BJ (cell line): Measurements from ENCODE around the gene SKAP1. TPM values are rescaled to one million over a fixed set of nuclear protein-coding genes. Genes with fewer than 3 reads are reported as not detected.

Source experiments
- CTCF ChIA-PET: fragments of 350-600 bp; formaldehyde crosslinking; extraction: SDS; loops from one replicate; lab custom pipeline; 2021; ENCODE audit warnings: antibody characterized with exemption, inconsistent platforms; lab: Yijun Ruan, JAX
- POLR2A ChIA-PET: fragments of 300-600 bp; sonication (Branson Sonifier 250); formaldehyde crosslinking; extraction: SDS; loops from one replicate; lab custom pipeline; 2021; ENCODE audit warnings: antibody characterized with exemption; lab: Charles Lee
- DNase-seq: peaks from one replicate; pipeline ENCODE4 v3.0.0-alpha.2; 2011; ENCODE audit warnings: low read depth
- H3K27me3 ChIP-seq: 2 replicates; pipeline ENCODE4 v1.6.0; 2011; ENCODE audit warnings: low read length; ENCODE audit not compliant: control insufficient read depth, insufficient read depth
- H3K36me3 ChIP-seq: 2 replicates; pipeline ENCODE4 v1.5.1; 2011; ENCODE audit warnings: low read length; ENCODE audit not compliant: control insufficient read depth, insufficient read depth
- H3K4me3 ChIP-seq: 2 replicates; pipeline ENCODE4 v1.5.1; 2011; ENCODE audit warnings: low read depth, mild to moderate bottlenecking, control low read depth, low read length
- polyA plus RNA-seq: library from polyadenylated mRNA; depleted of rRNA; stranded (reverse); fragments of >200 nt; gene quantifications from 2 replicates; pipeline ENCODE4 v1.2.3, GENCODE V29; 2011
- TF ChIP-seq, protein P1 (sequence below): IDR thresholded peaks from 2 replicates; pipeline ENCODE4 v1.5.1; 2011; ENCODE audit warnings: low read depth, mild to moderate bottlenecking, control low read depth, inconsistent platforms, low read length, moderate library complexity; ENCODE audit not compliant: insufficient read depth

SKAP1 gene
- polyA plus RNA-seq, 1 experiment, result not detected

DNA sequence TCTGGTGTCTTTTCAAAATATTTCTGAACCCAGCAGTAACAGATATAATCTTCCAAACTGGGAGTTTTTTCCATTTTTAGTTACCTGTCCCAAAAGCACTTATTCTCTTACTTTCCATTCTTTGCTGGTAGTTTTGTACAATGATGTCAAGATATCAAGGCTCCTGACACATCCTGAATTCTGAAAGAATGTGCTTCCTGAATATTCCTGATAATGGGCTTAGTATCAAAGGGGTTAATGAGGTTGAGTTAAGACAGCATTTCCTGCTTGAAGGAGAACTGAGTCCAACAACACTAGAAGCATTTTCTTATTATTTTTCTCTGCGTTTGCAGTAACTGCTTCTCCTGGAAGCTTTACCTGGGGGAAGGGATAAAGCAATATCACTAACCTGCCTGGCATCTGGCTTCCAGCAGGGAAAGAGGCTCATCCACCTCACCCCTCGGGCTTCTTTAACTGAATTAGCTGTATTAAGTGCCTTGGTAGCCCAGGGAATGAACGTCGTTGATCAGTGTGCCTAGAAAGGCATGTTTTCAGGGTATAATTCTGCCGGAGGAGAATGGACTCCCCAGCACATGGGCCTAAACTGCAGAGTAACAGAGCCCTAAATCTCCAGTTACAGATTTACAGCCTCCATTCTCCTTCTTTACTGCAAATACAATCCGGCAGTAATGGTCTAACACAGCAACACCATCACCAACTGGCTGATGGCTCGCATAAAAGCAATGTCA, 188.1 kb downstream of the SKAP1 start:
- ChIA-PET POLR2A (no interaction called here), CTCF (interaction anchor here (0.7 to 1.4 kb wide), 3 partner anchors 9 to 71 kb away, joined by 3 read pairs; no protein-coding TSS in a partner anchor)
- H3K4me3 ChIP-seq, result no peak overlapping the region
- no peak for DNase-seq
- TF ChIP-seq, protein P1, sequence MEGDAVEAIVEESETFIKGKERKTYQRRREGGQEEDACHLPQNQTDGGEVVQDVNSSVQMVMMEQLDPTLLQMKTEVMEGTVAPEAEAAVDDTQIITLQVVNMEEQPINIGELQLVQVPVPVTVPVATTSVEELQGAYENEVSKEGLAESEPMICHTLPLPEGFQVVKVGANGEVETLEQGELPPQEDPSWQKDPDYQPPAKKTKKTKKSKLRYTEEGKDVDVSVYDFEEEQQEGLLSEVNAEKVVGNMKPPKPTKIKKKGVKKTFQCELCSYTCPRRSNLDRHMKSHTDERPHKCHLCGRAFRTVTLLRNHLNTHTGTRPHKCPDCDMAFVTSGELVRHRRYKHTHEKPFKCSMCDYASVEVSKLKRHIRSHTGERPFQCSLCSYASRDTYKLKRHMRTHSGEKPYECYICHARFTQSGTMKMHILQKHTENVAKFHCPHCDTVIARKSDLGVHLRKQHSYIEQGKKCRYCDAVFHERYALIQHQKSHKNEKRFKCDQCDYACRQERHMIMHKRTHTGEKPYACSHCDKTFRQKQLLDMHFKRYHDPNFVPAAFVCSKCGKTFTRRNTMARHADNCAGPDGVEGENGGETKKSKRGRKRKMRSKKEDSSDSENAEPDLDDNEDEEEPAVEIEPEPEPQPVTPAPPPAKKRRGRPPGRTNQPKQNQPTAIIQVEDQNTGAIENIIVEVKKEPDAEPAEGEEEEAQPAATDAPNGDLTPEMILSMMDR, result no peak
- H3K27me3 ChIP-seq, result no peaks in the 10 kb centered on the region
- no peaks in the 10 kb centered on the region for H3K36me3 ChIP-seq

- DNase-seq, result peak; percentile 34
- TF ChIP-seq, protein P1, result no peak
- no peaks in the 10 kb centered on the region for H3K36me3 ChIP-seq
- ChIA-PET POLR2A (no interaction called here), CTCF (interaction anchor here (1.4 to 1.5 kb wide), 2 partner anchors 10 to 25 kb away, joined by 3 read pairs; no protein-coding TSS in a partner anchor)
- H3K27me3 ChIP-seq, result no peaks in the 10 kb centered on the region
- no peak overlapping the region for H3K4me3 ChIP-seq
Measured at GRCh38 chr17:48241131-48241591, 188.9 kb downstream of the SKAP1 start.

GRCh38 chr17:48240562-48241130, 189.4 kb downstream of the SKAP1 start:
- Histone ChIP-seq H3K4me3 (no peak overlapping the region), H3K36me3 (no peaks in the 10 kb centered on the region), H3K27me3 (no peaks in the 10 kb centered on the region)
- DNase-seq, result no peak
- ChIA-PET CTCF (interaction anchor here (1.1 to 1.5 kb wide), 3 partner anchors 10 to 47 kb away, joined by 3 read pairs; no protein-coding TSS in a partner anchor), POLR2A (no interaction called here)
- TF ChIP-seq, protein P1, result no peak

GRCh38 chr17:48240122-48240521, 189.9 kb downstream of the SKAP1 start:
- no peak for DNase-seq
- H3K27me3 ChIP-seq, result no peaks in the 10 kb centered on the region
- no peaks in the 10 kb centered on the region for H3K36me3 ChIP-seq
- H3K4me3 ChIP-seq, result no peak overlapping the region
- POLR2A ChIA-PET, result no interaction called here
- TF ChIP-seq, protein P1, result no peak
- CTCF ChIA-PET, result interaction anchor here (1.1 to 1.5 kb wide), 2 partner anchors 11 to 46 kb away, joined by 3 read pairs; no protein-coding TSS in a partner anchor

DNA sequence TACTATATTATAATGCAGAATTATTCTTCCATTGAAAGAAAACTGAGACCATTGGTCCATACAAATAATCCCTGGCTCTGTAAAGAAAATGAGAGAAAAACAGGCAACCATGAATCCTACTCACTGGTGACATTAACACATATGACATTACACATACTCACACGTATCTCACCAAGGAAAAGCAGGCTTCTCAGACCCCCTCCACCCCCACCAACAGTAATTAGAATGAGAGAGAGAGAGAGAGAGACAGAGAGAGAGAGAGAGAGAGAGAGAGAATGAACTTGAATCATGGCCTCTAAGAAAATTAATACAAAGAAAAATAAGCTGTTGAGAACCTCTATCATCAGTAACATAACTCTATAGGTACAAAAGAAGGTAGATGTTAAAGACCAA, 190.4 kb downstream of the SKAP1 start:
- Histone ChIP-seq H3K36me3 (no peaks in the 10 kb centered on the region), H3K4me3 (no peak overlapping the region), H3K27me3 (no peaks in the 10 kb centered on the region)
- TF ChIP-seq, protein P1, result no peak
- no peak for DNase-seq
- ChIA-PET CTCF (interaction anchor here (1.5 kb wide), 1 partner anchor 11 kb away, joined by 3 read pairs; no protein-coding TSS in a partner anchor), POLR2A (no interaction called here)
